ENCODE results near the gene EPHB1.

Gene EPHB1

DNA sequence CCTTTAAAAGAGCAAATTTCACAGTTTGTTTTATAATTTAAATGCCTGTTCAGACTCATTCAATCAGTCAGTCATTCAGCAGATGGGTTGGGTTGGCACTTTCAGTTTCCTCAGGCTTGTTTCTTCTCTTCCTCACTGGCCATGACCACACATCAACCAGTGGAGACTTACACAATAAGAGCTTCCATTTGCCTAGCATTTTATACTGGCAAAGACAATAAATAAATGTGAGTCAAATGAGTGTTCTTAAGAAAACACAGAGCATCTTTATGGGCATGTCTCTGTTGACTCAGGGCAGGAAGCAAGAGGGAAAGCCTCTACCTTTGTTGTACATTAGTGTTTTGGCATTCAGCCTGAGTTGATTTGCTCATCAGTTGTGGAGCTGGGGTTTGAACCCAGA is 122.6 kb downstream of the EPHB1 start:
- no peak overlapping the region for H3K9ac ChIP-seq (ENCODE audit: low read depth in 1 of 2, low read length in 2 of 2)
- no peaks in the 10 kb centered on the region for H3K4me1 ChIP-seq (ENCODE audit: control insufficient read depth in 1 of 2, insufficient read depth in 2 of 2, low read length in 2 of 2)
- H3K9me3 ChIP-seq (ENCODE audit: control insufficient read depth in 1 of 2, low read length in 2 of 2): no peaks in the 10 kb centered on the region
- no peaks in the 10 kb centered on the region for H3K27me3 ChIP-seq (ENCODE audit: control insufficient read depth in 1 of 2, insufficient read depth in 2 of 2, low read length in 2 of 2)
- no peaks in the 10 kb centered on the region for H3K36me3 ChIP-seq (ENCODE audit: control insufficient read depth in 1 of 2, insufficient read depth in 2 of 2, low read length in 2 of 2)
- no peak overlapping the region for H3K4me3 ChIP-seq (ENCODE audit: low read depth in 1 of 2, low read length in 2 of 2)
- H3K27ac ChIP-seq (ENCODE audit: low read depth, low read length): no peak overlapping the region

DNA sequence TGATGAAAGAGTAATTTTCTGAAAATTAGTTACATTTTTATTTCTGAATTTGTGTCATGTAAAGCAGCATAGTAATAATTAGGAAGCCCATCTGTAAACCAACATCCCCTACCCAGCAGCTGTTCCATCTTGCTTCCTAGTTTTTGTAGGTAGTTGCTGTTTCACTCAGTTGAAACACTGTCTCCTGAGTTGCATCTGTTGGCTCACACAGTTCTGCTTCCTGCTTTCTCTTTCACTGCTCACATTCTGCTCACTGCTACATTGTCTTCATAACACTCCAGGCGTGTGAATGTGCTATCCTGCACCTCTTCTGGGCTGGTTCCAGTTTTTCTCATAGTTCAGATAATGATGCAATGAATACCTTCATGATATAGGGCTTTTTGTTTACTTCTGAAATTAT is 123.4 kb downstream of the EPHB1 start:
- no peaks in the 10 kb centered on the region for H3K36me3 ChIP-seq (ENCODE audit: control insufficient read depth in 1 of 2, insufficient read depth in 2 of 2, low read length in 2 of 2)
- no peak overlapping the region for H3K9ac ChIP-seq (ENCODE audit: low read depth in 1 of 2, low read length in 2 of 2)
- H3K9me3 ChIP-seq (ENCODE audit: control insufficient read depth in 1 of 2, low read length in 2 of 2): no peaks in the 10 kb centered on the region
- no peak overlapping the region for H3K4me3 ChIP-seq (ENCODE audit: low read depth in 1 of 2, low read length in 2 of 2)
- no peaks in the 10 kb centered on the region for H3K27me3 ChIP-seq (ENCODE audit: control insufficient read depth in 1 of 2, insufficient read depth in 2 of 2, low read length in 2 of 2)
- H3K4me1 ChIP-seq (ENCODE audit: control insufficient read depth in 1 of 2, insufficient read depth in 2 of 2, low read length in 2 of 2): no peaks in the 10 kb centered on the region
- H3K27ac ChIP-seq (ENCODE audit: low read depth, low read length): no peak overlapping the region

DNA sequence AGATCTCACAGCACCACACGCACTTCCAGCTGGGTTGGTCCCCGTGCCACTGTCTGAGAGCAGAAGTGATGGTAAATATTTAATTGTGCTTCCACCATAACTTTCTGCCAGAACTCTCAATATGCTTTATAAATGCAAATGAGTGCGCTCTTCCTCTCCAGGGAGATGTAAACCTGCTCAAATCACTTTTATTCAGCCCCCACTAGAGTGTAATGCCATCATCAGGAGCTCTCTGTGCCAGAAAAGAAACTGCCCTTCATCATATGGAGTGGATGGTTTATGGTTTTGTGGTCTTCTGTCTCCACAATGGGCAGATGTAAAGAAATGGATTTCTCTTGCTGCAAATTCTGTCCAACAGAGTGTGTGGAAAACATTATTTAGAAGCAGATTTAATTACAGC is 127.0 kb downstream of the EPHB1 start:
- Histone ChIP-seq H3K27ac (ENCODE audit: low read depth, low read length) (no peak overlapping the region), H3K9me3 (ENCODE audit: control insufficient read depth in 1 of 2, low read length in 2 of 2) (peaks cover 0 to 8% of the 10 kb centered on the region in 2 donors), H3K4me1 (ENCODE audit: control insufficient read depth in 1 of 2, insufficient read depth in 2 of 2, low read length in 2 of 2) (no peaks in the 10 kb centered on the region), H3K4me3 (ENCODE audit: low read depth in 1 of 2, low read length in 2 of 2) (no peak overlapping the region), H3K27me3 (ENCODE audit: control insufficient read depth in 1 of 2, insufficient read depth in 2 of 2, low read length in 2 of 2) (no peaks in the 10 kb centered on the region), H3K36me3 (ENCODE audit: control insufficient read depth in 1 of 2, insufficient read depth in 2 of 2, low read length in 2 of 2) (no peaks in the 10 kb centered on the region), H3K9ac (ENCODE audit: low read depth in 1 of 2, low read length in 2 of 2) (no peak overlapping the region)

DNA sequence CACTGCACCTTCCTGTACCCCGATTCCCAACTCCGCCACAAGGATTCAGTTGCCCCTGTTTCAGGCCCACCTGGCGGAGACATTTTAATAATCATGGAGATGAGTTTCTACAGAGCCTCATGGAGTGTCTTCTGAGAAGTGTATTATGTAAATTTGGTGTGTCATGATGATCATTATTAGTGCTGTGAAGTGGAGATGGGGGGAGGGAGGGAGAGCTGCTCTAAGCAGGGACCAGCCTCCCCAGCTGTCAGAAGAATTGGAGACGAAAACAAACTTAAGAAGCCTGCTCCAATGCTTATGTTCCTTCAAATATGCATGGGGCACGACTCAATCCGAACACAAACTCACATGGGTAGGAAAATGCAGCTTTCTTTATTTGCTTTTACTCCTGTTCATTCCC is 127.8 kb downstream of the EPHB1 start:
- H3K4me1 ChIP-seq (ENCODE audit: control insufficient read depth in 1 of 2, insufficient read depth in 2 of 2, low read length in 2 of 2): no peaks in the 10 kb centered on the region
- no peak overlapping the region for H3K9ac ChIP-seq (ENCODE audit: low read depth in 1 of 2, low read length in 2 of 2)
- H3K27ac ChIP-seq (ENCODE audit: low read depth, low read length): no peak overlapping the region
- H3K4me3 ChIP-seq (ENCODE audit: low read depth in 1 of 2, low read length in 2 of 2): no peak overlapping the region
- H3K27me3 ChIP-seq (ENCODE audit: control insufficient read depth in 1 of 2, insufficient read depth in 2 of 2, low read length in 2 of 2): no peaks in the 10 kb centered on the region
- H3K36me3 ChIP-seq (ENCODE audit: control insufficient read depth in 1 of 2, insufficient read depth in 2 of 2, low read length in 2 of 2): no peaks in the 10 kb centered on the region
- H3K9me3 ChIP-seq (ENCODE audit: control insufficient read depth in 1 of 2, low read length in 2 of 2): peaks cover 0 to 8% of the 10 kb centered on the region in 2 donors

DNA sequence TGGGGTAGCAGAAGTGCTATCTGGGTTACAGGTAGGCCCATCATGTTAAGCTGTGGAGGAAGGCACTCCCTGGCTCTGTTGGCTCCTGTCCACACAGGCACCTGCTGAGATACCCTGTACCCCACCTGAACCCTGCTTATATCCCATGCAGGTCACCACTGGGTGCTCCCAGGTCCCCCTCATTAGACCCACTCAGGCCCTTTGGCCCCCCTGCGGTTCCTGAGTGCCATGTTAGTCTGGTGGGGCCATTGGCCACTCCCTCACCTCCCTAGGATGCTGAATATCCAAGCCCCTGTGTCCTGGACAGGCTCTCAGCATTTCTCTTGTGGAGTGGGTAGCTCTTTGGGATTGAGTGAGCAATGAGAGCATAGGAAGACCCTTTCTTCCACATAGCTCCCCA is 128.2 kb downstream of the EPHB1 start:
- Histone ChIP-seq H3K9ac (ENCODE audit: low read depth in 1 of 2, low read length in 2 of 2) (no peak overlapping the region), H3K36me3 (ENCODE audit: control insufficient read depth in 1 of 2, insufficient read depth in 2 of 2, low read length in 2 of 2) (no peaks in the 10 kb centered on the region), H3K27me3 (ENCODE audit: control insufficient read depth in 1 of 2, insufficient read depth in 2 of 2, low read length in 2 of 2) (no peaks in the 10 kb centered on the region), H3K4me1 (ENCODE audit: control insufficient read depth in 1 of 2, insufficient read depth in 2 of 2, low read length in 2 of 2) (no peaks in the 10 kb centered on the region), H3K9me3 (ENCODE audit: control insufficient read depth in 1 of 2, low read length in 2 of 2) (peaks cover 0 to 8% of the 10 kb centered on the region in 2 donors), H3K27ac (ENCODE audit: low read depth, low read length) (no peak overlapping the region), H3K4me3 (ENCODE audit: low read depth in 1 of 2, low read length in 2 of 2) (no peak overlapping the region)

DNA sequence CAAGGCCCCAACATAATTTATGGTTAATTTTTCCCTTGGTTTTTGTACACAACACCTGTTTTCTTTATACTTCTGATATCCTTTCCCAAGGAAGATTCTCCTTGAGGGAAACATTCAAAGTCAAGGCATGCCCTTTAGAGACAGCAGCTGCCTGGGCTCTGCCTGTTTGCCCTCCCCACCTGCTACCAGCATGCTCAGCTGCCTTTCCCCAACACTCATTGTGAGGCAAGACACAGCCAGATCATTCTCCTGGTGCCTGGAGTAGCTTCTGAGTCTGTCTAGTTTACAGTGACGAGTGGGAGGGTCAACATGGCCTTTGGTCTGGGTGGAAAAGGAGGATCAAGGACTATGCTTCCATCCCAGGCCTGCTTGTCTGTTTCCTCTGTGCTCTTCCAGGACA is 132.5 kb downstream of the EPHB1 start:
- H3K27me3 ChIP-seq (ENCODE audit: control insufficient read depth in 1 of 2, insufficient read depth in 2 of 2, low read length in 2 of 2): no peaks in the 10 kb centered on the region
- H3K4me1 ChIP-seq (ENCODE audit: control insufficient read depth in 1 of 2, insufficient read depth in 2 of 2, low read length in 2 of 2): no peaks in the 10 kb centered on the region
- H3K9me3 ChIP-seq (ENCODE audit: control insufficient read depth in 1 of 2, low read length in 2 of 2): peaks cover 0 to 8% of the 10 kb centered on the region in 2 donors
- no peak overlapping the region for H3K9ac ChIP-seq (ENCODE audit: low read depth in 1 of 2, low read length in 2 of 2)
- H3K27ac ChIP-seq (ENCODE audit: low read depth, low read length): no peak overlapping the region
- H3K4me3 ChIP-seq (ENCODE audit: low read depth in 1 of 2, low read length in 2 of 2): no peak overlapping the region
- H3K36me3 ChIP-seq (ENCODE audit: control insufficient read depth in 1 of 2, insufficient read depth in 2 of 2, low read length in 2 of 2): no peaks in the 10 kb centered on the region

DNA sequence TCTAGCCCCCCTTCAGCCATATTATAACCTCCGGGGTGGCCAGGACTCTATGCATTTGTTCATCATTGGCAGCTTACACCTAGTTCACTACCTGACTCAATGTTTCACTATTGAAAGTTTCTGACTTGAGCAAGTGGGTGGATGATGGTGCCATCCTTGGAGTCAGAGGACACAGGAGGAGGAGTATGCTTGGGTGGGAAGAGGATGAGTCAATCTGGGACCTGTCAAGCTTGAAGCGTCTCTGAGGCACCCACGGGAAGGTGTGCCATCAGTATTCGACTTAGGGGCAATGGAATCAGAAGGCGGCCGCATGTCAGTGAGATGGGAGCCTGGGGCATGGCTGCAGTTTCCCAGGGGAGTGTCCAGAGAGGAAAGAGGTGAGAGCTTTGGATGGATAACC is 133.3 kb downstream of the EPHB1 start:
- H3K9ac ChIP-seq (ENCODE audit: low read depth in 1 of 2, low read length in 2 of 2): no peak overlapping the region
- peaks cover 0 to 8% of the 10 kb centered on the region in 2 donors for H3K9me3 ChIP-seq (ENCODE audit: control insufficient read depth in 1 of 2, low read length in 2 of 2)
- H3K27me3 ChIP-seq (ENCODE audit: control insufficient read depth in 1 of 2, insufficient read depth in 2 of 2, low read length in 2 of 2): no peaks in the 10 kb centered on the region
- H3K4me3 ChIP-seq (ENCODE audit: low read depth in 1 of 2, low read length in 2 of 2): no peak overlapping the region
- no peak overlapping the region for H3K27ac ChIP-seq (ENCODE audit: low read depth, low read length)
- H3K4me1 ChIP-seq (ENCODE audit: control insufficient read depth in 1 of 2, insufficient read depth in 2 of 2, low read length in 2 of 2): no peaks in the 10 kb centered on the region
- no peaks in the 10 kb centered on the region for H3K36me3 ChIP-seq (ENCODE audit: control insufficient read depth in 1 of 2, insufficient read depth in 2 of 2, low read length in 2 of 2)

DNA sequence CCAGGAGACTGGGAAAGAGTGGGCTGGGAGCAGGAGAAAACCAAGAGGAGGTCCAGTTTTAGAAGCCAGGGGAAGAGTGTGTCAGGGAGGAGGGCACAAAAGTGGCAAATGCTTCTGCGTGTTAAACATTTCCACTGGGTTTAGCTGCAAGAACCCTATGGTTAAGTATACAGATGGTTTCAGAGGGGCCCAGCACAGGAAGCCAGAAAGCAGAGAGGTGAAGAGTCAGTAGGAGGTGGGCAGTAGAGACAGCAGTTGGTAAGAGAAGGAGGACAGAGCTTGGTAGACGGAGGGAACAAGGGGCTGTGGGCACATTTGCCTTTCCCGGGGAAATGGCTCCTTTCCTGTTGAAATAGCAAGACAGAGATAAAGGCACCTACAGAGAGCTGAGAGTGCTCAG is 133.8 kb downstream of the EPHB1 start:
- no peak overlapping the region for H3K27ac ChIP-seq (ENCODE audit: low read depth, low read length)
- H3K9ac ChIP-seq (ENCODE audit: low read depth in 1 of 2, low read length in 2 of 2): no peak overlapping the region
- H3K36me3 ChIP-seq (ENCODE audit: control insufficient read depth in 1 of 2, insufficient read depth in 2 of 2, low read length in 2 of 2): no peaks in the 10 kb centered on the region

DNA sequence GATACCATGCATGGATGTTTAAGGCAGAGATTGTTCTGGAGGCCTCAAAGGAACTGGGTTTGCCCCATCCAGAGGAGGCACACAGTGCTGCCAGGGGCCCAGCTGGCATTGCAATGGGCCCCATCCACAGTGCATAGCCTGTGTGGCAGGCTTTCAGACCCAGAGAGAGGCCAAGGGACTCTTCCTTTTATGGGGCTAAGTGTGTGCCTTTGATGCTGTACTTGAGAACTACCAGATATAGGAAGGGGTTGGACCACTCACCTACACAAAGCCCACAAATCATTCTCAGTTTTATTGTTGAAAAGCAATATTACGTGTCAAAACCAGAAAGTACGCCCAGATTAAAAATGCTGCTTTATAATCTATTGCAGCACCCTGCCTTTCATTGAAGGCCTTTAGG is 134.9 kb downstream of the EPHB1 start:
- Histone ChIP-seq H3K36me3 (ENCODE audit: control insufficient read depth in 1 of 2, insufficient read depth in 2 of 2, low read length in 2 of 2) (no peaks in the 10 kb centered on the region), H3K4me1 (ENCODE audit: control insufficient read depth in 1 of 2, insufficient read depth in 2 of 2, low read length in 2 of 2) (no peaks in the 10 kb centered on the region), H3K27me3 (ENCODE audit: control insufficient read depth in 1 of 2, insufficient read depth in 2 of 2, low read length in 2 of 2) (no peaks in the 10 kb centered on the region), H3K9ac (ENCODE audit: low read depth in 1 of 2, low read length in 2 of 2) (no peak overlapping the region), H3K9me3 (ENCODE audit: control insufficient read depth in 1 of 2, low read length in 2 of 2) (no peaks in the 10 kb centered on the region), H3K4me3 (ENCODE audit: low read depth in 1 of 2, low read length in 2 of 2) (no peak overlapping the region), H3K27ac (ENCODE audit: low read depth, low read length) (no peak overlapping the region)

More for the DNA sequence above, 133.8 kb downstream of the EPHB1 start:
- H3K4me1 ChIP-seq (ENCODE audit: control insufficient read depth in 1 of 2, insufficient read depth in 2 of 2, low read length in 2 of 2): no peaks in the 10 kb centered on the region
- peaks cover 0 to 8% of the 10 kb centered on the region in 2 donors for H3K9me3 ChIP-seq (ENCODE audit: control insufficient read depth in 1 of 2, low read length in 2 of 2)
- H3K27me3 ChIP-seq (ENCODE audit: control insufficient read depth in 1 of 2, insufficient read depth in 2 of 2, low read length in 2 of 2): no peaks in the 10 kb centered on the region
- H3K4me3 ChIP-seq (ENCODE audit: low read depth in 1 of 2, low read length in 2 of 2): no peak overlapping the region

DNA sequence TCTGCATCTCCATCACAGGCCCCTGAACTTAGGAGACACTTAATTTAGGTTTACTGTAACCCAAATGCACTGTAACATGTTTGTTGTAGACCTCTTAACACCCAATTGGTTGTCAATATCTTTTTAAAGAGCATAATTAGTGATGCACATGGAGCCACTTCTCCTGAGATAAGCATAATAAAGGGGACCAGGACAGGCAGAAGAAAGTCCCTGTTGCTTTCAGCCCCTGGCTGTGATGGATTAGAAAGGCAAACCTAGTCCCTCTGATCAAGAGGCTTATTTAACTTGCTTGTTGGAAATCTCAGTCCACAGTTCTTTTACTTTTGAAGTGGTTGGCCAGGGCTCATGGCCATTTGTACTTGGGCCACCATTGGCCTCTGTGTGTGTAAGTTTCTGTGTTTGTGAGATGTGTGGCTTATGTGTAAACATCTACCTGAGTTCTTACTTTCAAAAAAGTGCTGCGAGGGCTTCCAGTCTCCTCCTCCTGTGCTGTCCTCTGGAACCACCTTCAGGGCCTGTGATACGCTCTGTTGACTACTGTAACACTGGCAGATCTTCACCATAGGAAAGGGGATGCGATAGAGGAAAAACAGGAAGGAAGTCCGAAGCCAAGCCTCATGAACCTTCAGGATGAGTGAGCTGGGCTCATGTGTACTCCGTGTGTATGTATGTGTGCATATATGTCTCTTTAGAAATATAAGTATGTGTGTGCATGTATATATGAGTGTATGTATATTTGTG is 136.2 kb downstream of the EPHB1 start:
- H3K27ac ChIP-seq (ENCODE audit: low read depth, low read length): no peak overlapping the region
- H3K36me3 ChIP-seq (ENCODE audit: control insufficient read depth in 1 of 2, insufficient read depth in 2 of 2, low read length in 2 of 2): no peaks in the 10 kb centered on the region
- no peaks in the 10 kb centered on the region for H3K4me1 ChIP-seq (ENCODE audit: control insufficient read depth in 1 of 2, insufficient read depth in 2 of 2, low read length in 2 of 2)
- no peak overlapping the region for H3K9ac ChIP-seq (ENCODE audit: low read depth in 1 of 2, low read length in 2 of 2)
- no peaks in the 10 kb centered on the region for H3K27me3 ChIP-seq (ENCODE audit: control insufficient read depth in 1 of 2, insufficient read depth in 2 of 2, low read length in 2 of 2)
- H3K4me3 ChIP-seq (ENCODE audit: low read depth in 1 of 2, low read length in 2 of 2): no peak overlapping the region
- no peaks in the 10 kb centered on the region for H3K9me3 ChIP-seq (ENCODE audit: control insufficient read depth in 1 of 2, low read length in 2 of 2)

Measured in duodenal mucosa (tissue), 2 donors.